Measurements from ENCODE around the gene NAIF1.
"Not testable (repeated sequence)": the region's sequence is repeated elsewhere in the genome, so short reads cannot be mapped to it uniquely, and the experiment has no call there.

NAIF1 gene

DNA sequence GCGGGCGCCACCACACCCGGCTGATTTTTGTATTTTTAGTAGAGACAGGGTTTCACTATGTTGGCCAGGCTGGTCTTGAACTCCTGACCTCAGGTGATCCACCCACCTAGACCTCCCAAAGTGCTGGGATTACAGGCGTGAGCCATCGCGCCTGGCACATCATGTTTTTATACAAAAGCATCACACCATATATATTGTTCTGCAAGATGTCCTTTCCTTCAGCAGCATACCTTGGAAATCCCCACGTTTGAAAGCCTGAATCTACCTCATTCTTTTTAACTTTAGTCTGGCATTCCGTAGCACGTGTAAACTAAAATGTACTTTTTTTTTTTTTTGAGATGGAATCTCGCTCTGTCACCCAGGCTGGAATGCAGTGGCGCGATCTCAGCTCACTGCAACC, 43.4 kb downstream of the NAIF1 start:
- not testable (repeated sequence) for DNase-seq

DNA sequence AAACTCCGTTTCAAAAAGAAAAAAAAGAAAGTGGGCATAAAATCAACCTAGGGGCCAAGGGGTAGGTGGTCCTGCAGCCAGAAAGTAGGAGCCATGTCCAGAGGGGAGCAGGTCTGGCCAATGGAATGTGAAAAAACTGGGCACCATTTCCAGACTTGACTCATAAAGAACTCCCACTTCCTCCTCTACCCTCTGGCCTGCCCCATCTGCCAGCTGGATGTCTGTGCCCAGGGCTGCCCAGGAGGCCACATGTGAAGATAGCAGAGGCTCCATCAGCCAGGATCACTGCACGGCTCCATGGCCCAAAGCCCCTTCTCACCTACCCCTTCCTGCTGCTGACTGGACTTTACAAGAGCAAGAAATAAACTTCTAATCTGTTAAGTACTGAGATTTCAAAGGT, 44.2 kb downstream of the NAIF1 start:
- no peak for DNase-seq

DNA sequence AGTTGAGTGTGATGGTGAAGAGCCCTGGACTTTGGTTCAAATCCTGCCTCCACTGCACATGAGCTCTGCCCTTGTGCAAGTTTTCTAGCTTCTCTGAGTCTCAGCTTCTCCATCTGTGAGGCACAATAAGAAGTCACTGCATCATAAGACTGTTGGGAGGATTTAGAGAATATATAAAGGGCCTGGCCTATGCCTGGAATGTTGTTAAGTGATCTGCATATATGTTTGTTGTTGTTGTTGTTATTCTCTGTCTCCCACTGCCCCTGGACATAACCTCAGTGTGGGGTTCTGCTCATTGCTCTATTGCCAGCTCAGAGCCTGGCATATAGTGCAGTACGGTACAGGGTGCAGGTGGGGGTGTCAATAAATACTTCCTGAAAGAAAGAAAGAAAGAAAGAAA, 46.0 kb downstream of the NAIF1 start:
- DNase-seq = no peak

- DNase-seq = no peak
Observed at GRCh38 chr9:128020692-128021091, 46.4 kb downstream of the NAIF1 start.

DNA sequence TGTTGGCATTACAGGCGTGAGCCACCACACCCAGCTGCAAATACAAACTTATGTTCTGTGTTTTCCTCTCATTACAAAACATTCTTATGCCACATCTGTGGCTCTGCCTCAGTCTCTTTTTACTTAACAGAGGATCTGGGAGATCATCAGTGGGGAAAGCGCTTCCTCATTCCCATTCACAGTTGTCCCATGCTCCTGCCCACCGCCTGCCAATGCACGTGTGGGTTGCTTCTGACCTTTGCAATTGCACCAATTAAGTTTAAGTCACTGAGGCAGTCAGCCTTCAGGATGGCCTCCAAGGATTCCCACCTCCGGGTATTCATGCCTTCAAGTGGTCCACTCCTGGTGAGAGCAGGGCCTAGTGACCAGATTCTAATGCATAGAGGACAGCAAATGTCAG, 51.4 kb downstream of the NAIF1 start:
- no peak for DNase-seq
